GM21367 (cell line): ENCODE data around the gene PRR19.

Experiments used
- ATAC-seq: cut with Tn5 transposase; IDR thresholded peaks from one replicate; pipeline ENCODE4 v1.9.1; 2021; ENCODE audit not compliant: unreplicated experiment

PRR19 gene

DNA sequence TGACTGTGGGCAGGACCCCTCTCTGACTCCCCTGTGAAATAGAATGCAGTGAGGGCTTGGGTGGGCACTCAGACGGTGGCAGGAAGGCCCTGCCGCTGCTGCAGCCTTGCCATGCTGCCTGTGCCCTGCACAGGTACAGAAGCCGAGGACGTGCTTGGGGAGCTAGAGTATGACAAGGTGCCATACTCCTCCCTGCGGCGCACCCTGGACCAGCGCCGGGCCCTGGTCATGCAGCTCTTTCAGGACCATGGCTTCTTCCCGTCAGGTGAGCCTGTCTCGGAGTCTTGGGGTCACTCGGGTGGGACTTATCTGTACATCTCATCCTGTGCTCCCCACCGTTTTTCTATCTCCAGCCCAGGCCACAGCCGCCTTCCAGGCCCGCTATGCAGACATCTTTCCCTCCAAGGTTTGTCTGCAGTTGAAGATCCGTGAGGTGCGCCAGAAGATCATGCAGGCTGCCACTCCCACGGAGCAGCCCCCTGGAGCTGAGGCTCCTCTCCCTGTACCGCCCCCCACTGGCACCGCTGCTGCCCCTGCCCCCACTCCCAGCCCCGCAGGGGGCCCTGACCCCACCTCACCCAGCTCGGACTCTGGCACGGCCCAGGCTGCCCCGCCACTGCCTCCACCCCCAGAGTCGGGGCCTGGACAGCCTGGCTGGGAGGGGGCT lies 7.3 kb upstream of the PRR19 start:
- ATAC-seq: no peak

DNA sequence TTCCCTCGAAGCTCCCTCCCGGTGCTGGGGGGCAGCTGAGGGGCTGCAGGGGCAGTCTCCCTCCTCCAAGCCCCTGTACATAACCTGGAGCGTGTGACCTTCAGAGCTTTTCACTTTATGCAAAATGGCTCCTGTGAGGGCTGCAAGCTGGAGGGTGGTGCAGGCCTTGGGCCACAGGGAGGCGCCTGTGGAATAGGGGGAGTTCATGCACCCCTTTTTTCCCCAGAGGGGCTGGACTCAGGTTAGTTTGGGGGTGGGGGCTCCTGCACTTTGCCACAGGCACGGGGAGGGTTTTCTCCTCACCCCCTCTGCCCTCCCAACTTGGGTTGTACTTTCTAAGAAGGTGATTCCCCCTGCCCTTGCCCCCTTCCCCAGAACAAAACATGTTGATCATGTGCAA lies 6.6 kb upstream of the PRR19 start:
- ATAC-seq: no peak

DNA sequence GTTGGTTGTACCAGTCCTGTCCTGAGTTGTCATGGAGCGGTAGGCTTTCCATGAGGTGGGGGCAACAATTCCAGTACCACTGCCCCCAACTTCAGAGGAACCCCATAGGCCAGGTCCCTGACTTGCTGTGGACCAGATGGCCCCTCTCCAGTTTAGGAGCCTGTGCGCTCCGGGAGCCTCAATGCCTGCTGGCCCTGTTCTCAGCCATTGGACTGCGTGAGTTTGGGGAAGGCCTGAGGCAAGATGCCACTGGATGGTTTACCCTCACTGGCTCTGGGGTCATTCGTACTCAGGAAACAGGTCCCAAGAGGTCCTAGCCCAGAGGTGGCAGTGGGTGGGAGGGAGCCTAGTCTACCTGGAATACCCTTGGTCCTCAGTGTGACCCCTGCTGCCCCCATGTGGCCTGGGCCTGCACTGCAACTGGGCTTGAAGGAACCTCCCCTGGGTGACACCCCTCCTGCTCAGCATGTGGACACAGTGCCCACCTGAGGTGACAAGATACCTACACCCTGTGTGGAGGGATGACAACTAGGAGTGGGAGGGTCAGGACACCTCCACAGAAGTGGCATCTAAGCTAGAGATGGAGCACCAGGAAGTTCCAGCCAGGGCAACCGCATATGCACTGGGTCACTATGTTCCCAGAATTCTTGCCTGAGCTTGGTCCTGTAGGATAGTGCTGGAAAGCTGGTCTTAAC lies 6.0 kb upstream of the PRR19 start:
- no peak for ATAC-seq

DNA sequence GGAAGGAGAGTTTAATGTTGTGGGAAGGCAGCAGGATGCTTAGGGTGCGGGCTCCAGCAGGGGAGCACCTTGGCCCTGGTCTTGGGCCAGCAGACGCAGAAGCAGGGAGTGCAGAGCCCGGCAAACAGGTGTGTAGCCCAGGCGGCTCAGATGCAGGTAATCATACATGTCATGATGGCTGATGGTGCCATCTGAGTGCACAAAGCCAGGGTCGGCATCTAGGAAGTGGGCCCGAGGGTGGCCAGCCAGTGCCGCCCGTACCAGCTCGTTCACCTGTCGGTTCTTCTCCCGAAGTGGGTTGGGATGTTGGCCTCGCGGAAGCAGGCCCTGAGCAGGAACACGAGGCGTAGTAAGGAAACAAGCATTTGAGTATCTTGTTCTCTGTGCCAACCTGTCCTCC lies 4.9 kb upstream of the PRR19 start:
- no peak for ATAC-seq

DNA sequence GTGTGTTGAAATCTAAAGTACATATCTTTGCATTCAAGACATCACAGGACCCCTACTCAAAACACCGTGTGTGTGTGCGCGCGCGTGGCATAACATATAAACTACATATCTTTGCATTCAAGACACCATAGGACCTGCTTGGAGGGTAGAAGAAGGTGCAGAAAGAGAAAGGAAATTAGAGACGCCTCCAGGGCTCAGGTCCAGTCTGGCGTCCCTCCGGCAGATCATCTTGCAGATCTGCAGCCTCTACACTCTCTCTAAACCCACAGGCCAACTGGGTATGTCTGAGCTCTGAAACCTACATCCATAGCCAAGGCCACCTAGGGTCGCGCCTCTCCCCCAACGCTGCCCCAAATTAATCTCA lies 1.2 kb downstream of the PRR19 start:
- no peak for ATAC-seq

DNA sequence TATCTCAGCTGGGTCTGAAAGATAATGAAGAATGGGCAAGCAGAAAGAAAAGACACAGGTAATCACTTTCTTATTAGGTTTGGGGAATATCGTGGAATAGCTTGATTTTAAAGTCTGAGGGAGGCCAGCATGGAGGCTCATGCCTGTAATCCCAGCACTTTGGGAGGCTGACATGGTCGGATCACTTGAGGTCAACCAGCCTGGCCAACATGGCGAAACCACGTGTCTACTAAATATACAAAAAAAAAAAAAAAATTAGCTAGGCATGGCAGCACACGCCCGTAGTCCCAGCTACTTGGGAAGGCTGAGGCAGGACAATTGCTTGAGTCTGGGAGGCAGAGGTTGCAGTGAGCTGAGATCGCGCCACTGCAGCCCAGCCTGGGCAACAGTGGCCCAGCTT lies 1.9 kb downstream of the PRR19 start:
- no peak for ATAC-seq

DNA sequence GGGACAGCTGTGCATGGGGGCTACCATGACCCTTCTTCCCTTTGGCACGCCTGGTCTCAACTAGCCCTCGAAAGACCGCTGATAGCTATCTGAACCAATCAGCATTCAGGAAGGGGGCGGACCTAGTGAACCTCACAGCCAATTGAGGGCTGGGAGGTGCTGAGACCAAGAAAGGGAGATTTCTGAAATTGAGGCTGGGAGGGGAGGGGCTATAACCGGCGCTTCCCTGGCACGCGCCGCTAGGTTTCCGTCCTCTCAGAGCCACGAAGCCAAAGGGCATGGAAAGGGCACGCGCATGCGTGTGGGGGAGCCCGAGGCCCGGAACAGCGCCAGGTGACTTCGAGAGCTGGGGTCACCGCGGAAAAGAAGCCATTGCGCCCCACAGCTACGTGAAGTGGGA lies 4.7 kb downstream of the PRR19 start:
- ATAC-seq: no peak

DNA sequence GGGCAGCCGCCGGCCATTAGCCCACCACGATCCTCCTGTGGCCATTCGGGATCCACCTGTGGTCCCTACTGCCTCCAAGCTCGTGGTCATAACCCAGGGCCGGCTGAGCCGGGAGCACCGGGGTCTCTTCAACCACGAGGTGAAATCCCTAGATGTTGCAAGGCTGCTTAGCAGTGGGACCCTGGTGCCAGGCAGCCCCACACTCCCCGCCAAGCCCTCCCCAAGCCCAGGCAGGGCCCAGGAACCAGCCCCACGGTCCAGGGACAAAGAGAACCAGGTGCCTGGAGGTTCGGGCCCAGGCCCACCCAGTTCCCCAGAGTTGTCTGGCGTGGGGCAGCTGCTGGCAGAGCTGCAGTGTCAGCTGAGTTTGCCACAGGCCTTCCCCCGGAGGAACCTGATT lies 7.8 kb downstream of the PRR19 start:
- ATAC-seq: no peak

DNA sequence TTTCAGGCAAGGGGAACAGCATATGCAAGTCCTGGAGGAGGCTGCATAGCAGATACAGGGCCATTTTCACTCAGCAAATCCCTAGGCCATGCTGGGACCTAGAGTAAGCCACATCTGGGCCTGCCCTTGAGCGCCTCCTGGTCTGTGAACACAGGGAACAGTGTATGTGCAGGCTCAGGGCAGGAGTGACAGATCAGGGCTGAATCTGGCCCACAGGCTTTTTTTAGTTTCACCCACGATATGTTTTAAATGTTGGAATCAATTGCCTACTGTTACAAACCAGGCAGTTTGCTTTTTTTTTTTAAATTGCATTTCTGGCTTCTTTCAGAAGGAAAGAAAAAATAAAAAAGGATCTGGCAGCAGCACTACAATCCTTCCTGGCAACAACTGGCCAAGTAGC lies 9.7 kb downstream of the PRR19 start:
- no peak for ATAC-seq

DNA sequence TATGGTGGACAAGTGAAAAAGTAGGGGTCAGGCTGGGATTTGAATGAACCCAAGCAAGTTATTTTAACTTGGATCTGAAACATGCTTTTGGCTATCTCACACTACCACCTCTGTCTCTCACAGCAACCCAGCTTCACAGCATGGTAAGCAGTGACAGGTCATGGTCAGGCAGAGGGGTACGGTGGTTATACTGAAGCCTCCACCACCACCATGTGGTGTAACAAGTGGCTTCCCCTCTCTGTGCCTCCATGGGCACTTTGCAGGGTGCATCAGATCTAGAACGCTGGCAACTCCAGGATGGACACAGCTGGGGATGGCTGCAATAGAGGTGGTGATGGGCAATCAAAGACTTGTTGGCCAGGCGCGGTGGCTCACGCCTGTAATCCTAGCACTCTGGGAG lies 10.4 kb downstream of the PRR19 start:
- no peak for ATAC-seq

DNA sequence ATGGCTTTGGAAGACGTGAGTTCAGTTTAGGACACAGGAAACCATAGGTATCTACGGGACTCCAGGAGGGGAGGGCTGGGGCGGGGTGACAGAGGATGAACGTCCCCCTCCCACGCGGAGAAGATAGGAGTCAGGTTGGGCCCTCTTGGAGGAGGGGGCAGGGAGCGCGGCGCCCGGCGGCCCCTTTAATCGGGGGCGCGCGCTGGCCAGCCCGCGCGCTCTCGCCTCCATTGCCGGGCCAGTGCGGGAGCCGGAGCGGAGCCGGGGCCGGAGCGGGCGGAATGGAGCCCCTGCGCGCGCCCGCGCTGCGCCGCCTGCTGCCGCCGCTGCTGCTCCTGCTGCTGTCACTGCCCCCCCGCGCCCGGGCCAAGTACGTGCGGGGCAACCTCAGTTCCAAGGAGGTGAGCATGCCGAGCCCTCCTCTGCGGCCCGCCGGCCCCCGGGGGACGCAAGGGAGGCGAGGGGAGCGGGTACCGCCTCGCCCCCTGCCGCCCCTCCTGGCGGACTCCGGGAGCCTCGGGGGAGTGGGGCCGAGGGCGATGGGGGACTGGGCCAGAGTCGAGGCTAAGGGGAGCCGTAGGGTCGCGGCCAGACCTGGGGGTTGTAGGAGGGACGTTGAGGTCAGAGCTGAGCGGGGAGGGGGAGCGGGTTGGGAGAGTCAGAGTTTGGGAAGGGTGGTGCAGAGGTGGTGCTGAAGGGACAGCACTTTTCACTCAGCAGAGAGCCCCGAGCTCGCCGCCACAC lies 11.3 kb downstream of the PRR19 start, which contains the start of gene TMEM145:
Gene TMEM145, plus strand, starts transcription at position 214 of the 744 bp plus-strand sequence. Its CDS starts 68 bp downstream, at position 282.
- ATAC-seq: no peak

DNA sequence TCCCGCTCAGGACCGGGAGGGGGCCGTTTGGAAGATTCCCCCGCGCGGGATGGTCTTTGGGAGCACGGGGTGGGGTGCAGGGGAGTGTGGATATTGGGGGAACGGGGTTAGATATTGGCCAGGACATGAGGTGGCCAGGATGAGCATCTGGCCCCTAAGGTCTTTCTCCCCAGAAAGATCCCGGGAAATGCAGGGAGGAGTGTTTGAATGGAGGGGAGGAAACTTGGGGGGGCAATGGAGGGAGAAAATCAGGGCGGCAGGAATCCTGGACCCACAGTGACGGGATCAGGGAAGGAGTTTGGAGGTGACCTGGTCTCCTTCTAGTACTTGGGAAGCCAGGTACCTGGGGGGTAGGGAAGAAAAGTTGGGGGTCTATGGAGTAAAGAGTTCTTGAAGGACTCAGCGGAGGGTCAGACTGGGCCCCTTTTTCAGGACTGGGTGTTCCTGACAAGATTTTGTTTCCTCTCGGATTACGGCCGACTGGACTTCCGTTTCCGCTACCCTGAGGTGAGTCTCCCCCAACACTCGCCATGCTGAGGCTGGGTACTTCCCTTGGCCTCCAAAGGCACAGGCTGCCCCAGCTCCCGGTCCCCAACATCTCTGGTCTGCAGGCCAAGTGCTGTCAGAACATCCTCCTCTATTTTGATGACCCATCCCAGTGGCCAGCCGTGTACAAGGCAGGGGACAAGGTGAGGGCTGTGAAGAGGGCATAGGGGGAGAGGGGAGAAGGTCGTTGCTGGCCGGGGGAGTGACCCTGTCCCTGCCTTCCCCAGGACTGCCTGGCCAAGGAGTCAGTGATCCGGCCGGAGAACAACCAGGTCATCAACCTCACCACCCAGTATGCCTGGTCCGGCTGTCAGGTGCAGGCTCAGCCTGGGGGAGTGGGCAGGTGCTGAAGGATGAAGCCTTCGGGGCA lies 12.2 kb downstream of the PRR19 start:
- ATAC-seq: no peak

DNA sequence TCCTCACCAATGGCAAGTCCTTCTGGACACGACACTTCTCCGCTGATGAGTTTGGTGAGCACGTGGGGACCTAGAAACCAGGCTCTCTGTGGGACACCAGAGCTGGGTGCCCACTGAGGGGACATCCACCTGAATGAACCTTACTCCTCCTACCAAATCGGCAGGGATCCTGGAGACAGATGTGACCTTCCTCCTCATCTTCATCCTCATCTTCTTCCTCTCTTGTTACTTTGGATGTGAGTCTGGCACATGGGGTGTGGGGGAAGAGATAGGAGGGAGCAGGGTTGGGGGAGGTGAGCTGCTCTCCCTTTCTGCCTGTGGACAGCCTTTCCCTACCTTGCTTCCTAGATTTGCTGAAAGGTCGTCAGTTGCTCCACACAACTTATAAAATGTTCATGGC lies 13.1 kb downstream of the PRR19 start:
- ATAC-seq: no peak

DNA sequence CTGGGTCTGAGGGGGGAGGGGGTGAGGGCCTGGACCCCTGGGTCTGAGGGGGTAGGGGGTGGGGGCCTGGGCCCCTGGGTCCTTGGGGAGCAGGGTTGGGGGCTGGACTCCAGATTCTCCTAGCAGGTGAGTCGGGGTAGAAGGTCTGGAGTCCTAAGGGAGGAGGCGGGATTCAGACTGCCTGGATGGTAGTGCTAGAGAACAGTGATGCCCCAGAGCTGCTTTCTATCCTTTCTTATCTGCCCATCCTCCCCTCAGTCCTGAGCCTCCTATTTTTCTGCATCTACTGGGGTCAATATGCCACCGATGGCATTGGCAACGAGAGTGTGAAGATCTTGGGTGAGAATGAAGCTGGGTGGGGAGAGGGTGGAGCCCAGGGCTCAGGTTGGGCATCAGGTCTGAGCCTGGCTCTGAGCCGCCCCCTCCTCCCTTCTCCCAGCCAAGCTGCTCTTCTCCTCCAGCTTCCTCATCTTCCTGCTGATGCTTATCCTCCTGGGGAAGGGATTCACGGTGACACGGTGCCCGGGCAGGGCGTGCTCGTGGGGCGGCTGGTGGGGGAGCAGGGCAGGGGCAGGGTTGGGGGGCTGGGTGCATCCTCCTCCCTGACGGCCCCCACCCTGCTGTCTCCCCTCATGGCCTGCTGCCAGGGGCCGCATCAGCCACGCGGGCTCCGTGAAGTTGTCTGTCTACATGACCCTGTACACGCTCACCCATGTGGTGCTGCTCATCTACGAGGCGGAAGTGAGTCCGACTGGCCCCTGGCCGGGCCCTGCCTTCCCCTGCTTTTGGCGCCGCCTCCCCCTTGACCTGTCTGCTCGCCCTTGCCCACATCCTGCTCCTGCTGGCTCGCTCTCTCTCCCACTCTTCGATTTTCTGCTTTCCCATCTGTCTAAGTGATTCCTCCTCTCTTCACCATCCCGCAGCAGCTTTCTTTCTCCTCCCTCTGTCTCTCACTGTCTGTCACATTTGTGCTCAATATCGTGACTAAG lies 14.6 kb downstream of the PRR19 start:
- ATAC-seq: no peak

DNA sequence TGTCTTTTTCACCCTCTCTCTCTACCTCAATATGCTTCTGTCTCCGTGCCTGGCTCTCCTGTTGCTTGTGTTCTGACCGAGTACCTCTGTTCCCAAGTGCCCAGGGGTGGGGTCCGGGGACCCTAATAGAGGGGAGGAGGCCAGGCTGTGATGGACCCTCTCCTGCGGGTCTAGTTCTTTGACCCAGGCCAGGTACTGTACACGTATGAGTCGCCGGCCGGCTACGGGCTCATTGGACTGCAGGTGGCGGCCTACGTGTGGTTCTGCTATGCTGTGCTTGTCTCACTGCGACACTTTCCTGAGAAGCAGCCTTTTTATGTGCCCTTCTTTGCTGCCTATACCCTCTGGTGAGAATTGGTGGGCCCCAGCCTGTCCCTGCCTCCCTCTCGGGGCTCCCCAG lies 15.6 kb downstream of the PRR19 start:
- no peak for ATAC-seq

DNA sequence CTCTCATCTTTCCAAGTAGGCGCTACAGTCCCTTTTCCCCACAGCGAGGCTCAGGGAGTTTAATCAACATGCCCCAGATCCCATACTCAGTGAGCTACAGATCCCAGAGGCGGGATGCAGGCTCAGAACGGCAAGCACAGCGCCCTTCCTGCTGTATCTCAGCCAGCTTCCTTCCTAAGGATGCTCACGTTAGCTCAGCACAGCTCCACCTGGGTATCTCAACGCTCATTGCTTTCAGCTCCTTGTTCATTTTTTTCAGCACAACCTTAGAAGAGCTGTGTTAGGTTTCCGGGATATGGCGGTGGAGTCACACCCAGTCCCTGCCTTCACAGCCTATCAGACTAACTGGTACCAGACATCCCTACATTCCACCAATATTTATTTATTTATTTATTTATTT lies 20.4 kb downstream of the PRR19 start:
- ATAC-seq: no peak

DNA sequence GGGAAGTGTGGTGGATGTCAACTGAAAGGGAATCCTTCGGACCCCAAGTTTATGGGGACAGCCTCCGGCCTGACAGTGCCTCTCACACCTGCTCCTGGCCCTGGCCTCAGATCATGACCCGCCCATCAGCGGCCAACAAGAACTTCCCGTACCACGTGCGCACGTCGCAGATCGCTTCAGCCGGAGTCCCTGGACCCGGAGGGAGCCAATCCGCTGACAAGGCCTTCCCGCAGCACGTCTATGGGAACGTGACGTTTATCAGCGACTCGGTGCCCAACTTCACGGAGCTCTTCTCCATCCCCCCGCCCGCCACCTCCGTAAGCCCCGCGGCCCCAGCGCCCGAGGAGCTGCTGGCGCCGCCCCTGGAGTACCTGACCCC lies 21.5 kb downstream of the PRR19 start:
- ATAC-seq: no peak

DNA sequence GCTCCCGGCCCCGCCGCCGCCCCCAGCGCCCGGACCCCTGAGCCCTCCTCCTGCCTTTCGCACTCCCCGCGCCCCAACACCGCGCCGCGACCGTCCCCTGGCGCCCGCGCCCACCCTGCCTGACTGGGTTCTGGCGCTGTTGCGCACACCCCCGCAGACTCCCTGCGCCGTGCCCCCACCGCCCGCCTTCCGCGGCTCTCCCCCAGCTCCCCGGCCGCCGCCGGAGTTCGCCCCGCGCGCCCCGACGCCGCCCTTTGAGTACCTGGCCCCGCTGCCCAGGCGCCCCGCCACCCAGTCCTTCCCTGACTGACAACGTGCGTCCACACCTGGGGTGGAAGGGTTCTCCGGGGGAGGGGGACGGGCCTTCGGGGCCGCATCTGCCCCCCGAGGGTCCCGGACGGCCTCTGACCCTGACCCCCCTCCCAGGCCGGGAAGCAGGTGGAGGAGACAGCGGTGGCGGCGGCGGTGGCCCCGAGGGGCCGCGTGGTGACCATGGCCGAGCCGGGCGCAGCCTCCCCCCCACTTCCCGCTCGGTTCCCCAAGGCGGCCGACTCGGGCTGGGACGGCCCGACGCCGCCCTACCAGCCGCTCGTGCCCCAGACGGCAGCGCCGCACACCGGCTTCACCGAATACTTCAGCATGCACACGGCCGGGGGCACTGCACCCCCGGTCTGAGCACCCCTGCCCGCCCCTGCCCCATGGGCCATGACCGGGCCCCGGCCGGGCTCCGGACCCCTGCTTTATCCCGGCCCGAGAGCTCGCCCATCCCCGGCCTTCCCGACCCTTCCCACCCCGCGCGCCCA lies 22.1 kb downstream of the PRR19 start:
- no peak for ATAC-seq

DNA sequence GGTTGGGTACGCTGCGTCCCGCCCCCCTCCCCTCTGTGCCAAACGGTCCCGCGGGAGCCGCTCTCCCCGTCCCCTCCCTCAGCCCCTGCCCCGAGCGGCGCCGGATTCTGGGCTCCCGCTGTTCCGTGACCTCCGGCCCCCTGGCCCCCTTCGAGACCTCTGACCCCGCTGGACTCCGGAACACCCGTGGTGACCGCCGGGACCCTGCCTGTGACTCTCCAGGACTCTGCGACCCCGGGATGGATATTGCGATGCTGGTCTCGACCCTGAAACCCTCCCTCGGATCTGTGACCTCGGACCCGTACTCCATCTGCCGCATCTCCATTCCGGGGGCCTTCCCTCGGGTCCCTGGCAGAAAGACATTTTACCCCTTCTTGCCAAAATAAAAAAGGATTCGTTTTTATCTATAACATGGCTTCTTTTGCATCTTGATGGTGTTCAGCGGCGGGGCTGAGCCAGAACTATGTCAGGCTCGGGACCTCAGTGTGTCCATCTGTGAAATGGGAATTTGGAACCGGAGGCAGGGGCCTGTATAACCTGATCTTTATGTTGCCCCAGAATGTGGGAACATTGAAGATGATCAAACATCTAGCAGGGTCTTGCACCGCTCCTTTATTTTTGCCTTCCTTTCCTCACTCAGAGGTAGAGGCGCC lies 22.8 kb downstream of the PRR19 start:
- no peak for ATAC-seq
